Measurements from ENCODE around the gene OBSCN.
"Not testable (repeated sequence)": the region's sequence is repeated elsewhere in the genome, so short reads cannot be mapped to it uniquely, and the experiment has no call there.

The OBSCN gene

GRCh38 chr1:228212415-228212965 is 4.6 kb downstream of the OBSCN start:
- DNase-seq (ENCODE audit: low read depth in 2 of 2), result no peak

- peak; percentile 78 to 84 for DNase-seq (ENCODE audit: low read depth in 2 of 2)
These were observed 5.4 kb downstream of the OBSCN start for GRCh38 chr1:228212966-228213844.

- no peak for DNase-seq (ENCODE audit: low read depth in 2 of 2)
These were observed 6.3 kb downstream of the OBSCN start for GRCh38 chr1:228213917-228214808.

- DNase-seq (ENCODE audit: low read depth in 2 of 2), result no peak
These were observed 7.2 kb downstream of the OBSCN start for GRCh38 chr1:228214921-228215662.

- no peak for DNase-seq (ENCODE audit: low read depth in 2 of 2)
These were observed 7.8 kb downstream of the OBSCN start for GRCh38 chr1:228215663-228216116.

GRCh38 chr1:228216371-228217320 is 8.8 kb downstream of the OBSCN start:
- no peak for DNase-seq (ENCODE audit: low read depth in 2 of 2)

GRCh38 chr1:228217551-228218344 is 9.9 kb downstream of the OBSCN start:
- no peak for DNase-seq (ENCODE audit: low read depth in 2 of 2)

GRCh38 chr1:228218513-228219244 is 10.8 kb downstream of the OBSCN start:
- no peak for DNase-seq (ENCODE audit: low read depth in 2 of 2)

GRCh38 chr1:228219245-228219961 is 11.6 kb downstream of the OBSCN start:
- DNase-seq (ENCODE audit: low read depth in 2 of 2), result no peak

GRCh38 chr1:228219962-228220780 is 12.3 kb downstream of the OBSCN start:
- no peak for DNase-seq (ENCODE audit: low read depth in 2 of 2)

GRCh38 chr1:228221097-228221496 is 13.3 kb downstream of the OBSCN start:
- DNase-seq (ENCODE audit: low read depth in 2 of 2), result not testable (repeated sequence)

GRCh38 chr1:228222548-228222947 is 14.7 kb downstream of the OBSCN start:
- DNase-seq (ENCODE audit: low read depth in 2 of 2), result no peak

- no peak for DNase-seq (ENCODE audit: low read depth in 2 of 2)
These were observed 16.6 kb downstream of the OBSCN start for GRCh38 chr1:228224198-228225164.

GRCh38 chr1:228225165-228225710 is 17.4 kb downstream of the OBSCN start:
- DNase-seq (ENCODE audit: low read depth in 2 of 2), result no peak

GRCh38 chr1:228225740-228226139 is 17.9 kb downstream of the OBSCN start:
- no peak for DNase-seq (ENCODE audit: low read depth in 2 of 2)

Data from activated CD8-positive, alpha-beta memory T cell treated with anti-CD3 and anti-CD28 coated beads for 4 hours (primary cell).